IPS-18c (cell line): ENCODE measurements around the gene SLC12A6.

Experiments
- H3K4me3 ChIP-seq: 2 replicates; pipeline ENCODE4 v1.7.0; 2013; ENCODE audit warnings: low read depth, mild to moderate bottlenecking, low read length, moderate library complexity; ENCODE audit not compliant: insufficient read depth
- H3K9me3 ChIP-seq: one replicate; pipeline ENCODE4 v1.6.1; 2013; ENCODE audit warnings: mild to moderate bottlenecking, low read length, moderate library complexity; ENCODE audit not compliant: control insufficient read depth, insufficient read depth

The SLC12A6 gene

GRCh38 chr15:34304613-34305012 is 33.0 kb downstream of the SLC12A6 start:
- H3K9me3 ChIP-seq, result no peaks in the 10 kb centered on the region

DNA sequence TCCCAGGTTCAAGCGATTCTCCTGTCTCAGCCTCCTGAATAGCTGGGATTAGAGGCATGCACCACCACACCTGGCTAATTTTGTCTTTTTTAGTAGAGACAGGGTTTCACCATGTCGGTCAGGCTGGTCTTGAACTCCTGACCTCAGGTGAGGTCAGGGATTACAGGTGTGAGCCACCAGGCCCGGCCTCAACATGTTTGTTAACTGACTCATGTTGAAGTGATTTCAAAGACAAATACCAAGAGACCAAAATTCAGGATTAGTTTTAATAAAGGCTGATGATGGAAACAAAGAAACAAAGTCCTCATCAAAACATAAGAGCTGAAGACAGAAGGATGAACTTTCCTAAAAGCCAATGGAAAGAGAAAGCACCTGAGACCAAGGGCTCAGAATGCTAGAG is 36.5 kb downstream of the SLC12A6 start:
- Histone ChIP-seq H3K9me3 (no peaks in the 10 kb centered on the region), H3K4me3 (no peak overlapping the region)

More at GRCh38 chr15:34304613-34305012, 33.0 kb downstream of the SLC12A6 start:
- no peak overlapping the region for H3K4me3 ChIP-seq

DNA sequence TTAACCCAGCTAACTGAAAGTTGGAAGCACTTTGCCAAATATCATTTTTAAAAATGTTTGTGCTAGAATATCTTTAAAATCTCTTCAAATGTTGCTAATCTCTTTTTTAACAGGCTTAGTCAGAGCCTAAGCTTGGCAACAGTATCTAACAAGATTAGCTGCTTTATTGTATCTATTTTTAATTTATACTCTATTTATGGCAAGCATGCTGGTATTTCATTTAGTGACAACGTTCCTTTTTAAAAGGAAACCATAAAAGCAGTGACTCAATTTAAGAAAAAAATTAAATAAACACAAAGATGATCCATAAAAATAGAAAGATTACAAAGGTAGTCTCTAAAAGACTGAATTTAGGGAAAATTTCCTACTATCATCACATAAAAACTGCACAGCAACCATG is 40.5 kb downstream of the SLC12A6 start:
- H3K9me3 ChIP-seq, result no peaks in the 10 kb centered on the region

GRCh38 chr15:34292621-34293020 is 45.0 kb downstream of the SLC12A6 start:
- H3K9me3 ChIP-seq, result no peaks in the 10 kb centered on the region
- no peak overlapping the region for H3K4me3 ChIP-seq

More for the DNA sequence above, 40.5 kb downstream of the SLC12A6 start:
- H3K4me3 ChIP-seq, result no peak overlapping the region

DNA sequence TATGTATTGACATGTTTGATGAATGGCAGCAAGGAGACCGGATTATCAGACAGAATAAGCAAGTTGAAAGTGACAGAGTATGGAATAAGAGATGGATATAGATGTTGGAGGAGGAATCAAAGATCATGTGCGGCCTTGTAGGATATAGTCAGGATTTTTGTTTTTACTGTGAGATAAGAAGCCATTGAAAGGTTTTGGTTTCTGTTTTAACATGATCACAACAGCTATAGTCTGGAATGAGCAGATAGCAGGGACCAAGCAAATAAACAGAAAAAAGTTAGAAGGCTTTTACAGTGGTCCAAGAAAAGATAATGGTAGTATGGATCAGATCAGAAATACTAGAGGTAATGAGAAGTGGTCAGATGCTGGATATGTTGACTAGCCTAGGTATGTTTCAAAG is 52.6 kb downstream of the SLC12A6 start:
- Histone ChIP-seq H3K4me3 (no peak overlapping the region), H3K9me3 (no peaks in the 10 kb centered on the region)

GRCh38 chr15:34282384-34282783 is 55.2 kb downstream of the SLC12A6 start:
- Histone ChIP-seq H3K9me3 (no peaks in the 10 kb centered on the region), H3K4me3 (no peak overlapping the region)

- Histone ChIP-seq H3K4me3 (no peak overlapping the region), H3K9me3 (no peaks in the 10 kb centered on the region)
Observed at GRCh38 chr15:34280193-34280592, 57.4 kb downstream of the SLC12A6 start.

- Histone ChIP-seq H3K4me3 (no peak overlapping the region), H3K9me3 (no peaks in the 10 kb centered on the region)
Observed at GRCh38 chr15:34279368-34279767, 58.2 kb downstream of the SLC12A6 start.

DNA sequence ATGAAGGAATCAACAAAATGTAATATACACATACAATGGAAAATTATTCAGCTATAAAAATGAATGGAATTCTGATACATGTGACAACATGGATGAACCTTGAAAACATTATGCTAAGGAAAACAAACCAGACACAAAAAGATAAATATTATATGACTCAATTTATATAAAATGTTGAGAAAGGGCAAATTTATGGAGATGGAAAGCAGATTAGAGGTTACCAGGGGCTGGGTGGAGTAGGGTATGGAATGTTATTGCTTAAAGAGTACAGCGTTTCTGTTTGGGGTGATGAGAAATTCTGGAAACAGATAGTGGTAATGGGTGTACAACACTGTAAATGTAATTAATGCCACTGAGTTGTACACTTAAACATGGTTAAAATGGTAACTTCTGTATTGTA is 61.9 kb downstream of the SLC12A6 start:
- Histone ChIP-seq H3K4me3 (no peak overlapping the region), H3K9me3 (no peaks in the 10 kb centered on the region)

- Histone ChIP-seq H3K9me3 (no peaks in the 10 kb centered on the region), H3K4me3 (no peak overlapping the region)
Observed at GRCh38 chr15:34275154-34275553, 62.4 kb downstream of the SLC12A6 start.

- Histone ChIP-seq H3K4me3 (no peak overlapping the region), H3K9me3 (no peaks in the 10 kb centered on the region)
Observed at GRCh38 chr15:34271493-34271892, 66.1 kb downstream of the SLC12A6 start.

DNA sequence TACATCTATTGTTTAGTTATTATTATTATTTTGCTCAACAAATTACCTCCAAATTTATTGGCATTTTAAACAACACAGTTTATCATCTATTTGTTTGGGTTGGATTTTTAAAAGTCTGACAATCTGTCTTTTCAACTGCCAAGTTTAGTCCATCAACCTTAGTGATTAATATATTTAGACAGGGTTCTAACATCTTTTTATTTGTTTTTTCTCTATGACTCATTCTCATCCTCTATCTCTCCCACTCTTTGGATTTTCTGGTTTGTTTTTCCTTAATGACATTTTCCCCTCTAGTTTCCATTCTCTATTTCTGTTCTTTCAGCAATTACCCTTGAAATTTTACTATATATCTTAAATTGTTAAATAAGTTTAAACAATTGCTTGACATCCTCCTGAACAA is 70.8 kb downstream of the SLC12A6 start:
- Histone ChIP-seq H3K4me3 (no peak overlapping the region), H3K9me3 (no peaks in the 10 kb centered on the region)

DNA sequence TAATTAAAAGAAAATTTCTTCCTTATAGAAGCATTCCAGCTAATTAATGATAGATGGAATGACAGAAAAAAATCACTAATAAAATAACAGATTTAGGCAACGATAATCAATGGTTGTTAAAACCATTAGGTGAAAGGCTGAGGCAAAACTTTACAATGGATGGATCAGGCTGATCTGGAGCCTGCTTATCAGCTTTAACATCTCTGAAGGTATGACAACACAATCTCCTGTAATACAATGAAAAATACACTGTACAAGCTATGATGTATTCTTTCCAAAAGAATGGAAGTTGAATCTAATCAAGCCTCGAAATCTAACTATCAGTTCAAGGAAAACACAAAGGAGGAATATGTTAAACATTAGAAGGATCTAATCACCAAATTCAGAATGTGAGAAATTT is 73.5 kb downstream of the SLC12A6 start:
- Histone ChIP-seq H3K9me3 (no peaks in the 10 kb centered on the region), H3K4me3 (no peak overlapping the region)

DNA sequence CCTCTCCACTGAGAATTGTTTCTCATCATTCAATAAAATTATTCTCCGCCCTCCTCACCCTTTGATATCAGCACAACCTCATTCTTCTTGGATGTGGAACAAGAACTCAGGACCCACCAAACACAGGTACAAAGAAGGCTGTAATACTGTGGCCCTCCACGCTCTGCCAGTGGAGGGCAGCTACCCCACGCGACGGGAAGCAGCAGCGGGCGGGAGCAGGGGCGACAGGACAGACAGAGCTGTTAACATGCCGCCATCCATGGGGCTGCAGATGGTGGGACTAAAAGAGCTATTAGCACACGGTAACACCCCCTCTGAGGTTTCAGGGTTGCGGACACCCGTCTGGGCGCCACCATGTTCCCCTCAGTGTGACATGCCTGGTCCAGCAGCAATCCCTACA is 75.2 kb downstream of the SLC12A6 start:
- H3K4me3 ChIP-seq, result no peak overlapping the region
- H3K9me3 ChIP-seq, result no peaks in the 10 kb centered on the region

GRCh38 chr15:34259566-34259965 is 78.0 kb downstream of the SLC12A6 start:
- Histone ChIP-seq H3K4me3 (no peak overlapping the region), H3K9me3 (no peaks in the 10 kb centered on the region)

- H3K4me3 ChIP-seq, result no peak overlapping the region
- no peaks in the 10 kb centered on the region for H3K9me3 ChIP-seq
Observed at GRCh38 chr15:34258151-34258550, 79.4 kb downstream of the SLC12A6 start.

GRCh38 chr15:34252545-34252944 is 85.0 kb downstream of the SLC12A6 start:
- Histone ChIP-seq H3K9me3 (no peaks in the 10 kb centered on the region), H3K4me3 (no peak overlapping the region)

- H3K9me3 ChIP-seq, result no peaks in the 10 kb centered on the region
- H3K4me3 ChIP-seq, result no peak overlapping the region
Observed at GRCh38 chr15:34248190-34248589, 89.4 kb downstream of the SLC12A6 start.

GRCh38 chr15:34246276-34246976 is 91.2 kb downstream of the SLC12A6 start:
- no peaks in the 10 kb centered on the region for H3K9me3 ChIP-seq
- no peak overlapping the region for H3K4me3 ChIP-seq
